Lower leg skin (tissue), 4 donors: Measurements from ENCODE around the gene NEDD8. TPM values are rescaled to one million over a fixed set of nuclear protein-coding genes. Genes with fewer than 3 reads are reported as not detected.

Experiments
- DNase-seq, 2 donors: peaks; one replicate each; pipeline ENCODE4 v3.0.0-alpha.2; 2019; ENCODE audit warnings: low spot score in 2 of 2
- H3K4me3 ChIP-seq: fragments of 200-600 bp; sonication (generic); 2 replicates; pipeline ENCODE4 v1.5.1; 2017; ENCODE audit warnings: mild to moderate bottlenecking, low read depth; ENCODE audit not compliant: poor library complexity, severe bottlenecking
- CTCF ChIP-seq, 3 donors: fragments of 450-650 bp; IDR thresholded peaks; one replicate each; pipeline ENCODE4 v1.5.1; 2016; ENCODE audit warnings: antibody characterized with exemption in 3 of 3, mild to moderate bottlenecking in 3 of 3, moderate library complexity in 2 of 3
- POLR2A ChIP-seq, 2 donors: fragments of 450-650 bp; IDR thresholded peaks; one replicate each; pipeline ENCODE4 v1.6.1; 2016 to 2017; ENCODE audit warnings: antibody characterized with exemption in 2 of 2, mild to moderate bottlenecking in 1 of 2, moderate library complexity in 1 of 2
- WGBS, 2 donors: methylation state at CpG; one replicate each; pipeline ENCODE4 v1.1.5; 2018; 5-methylcytosine and 5-hydroxymethylcytosine counted together
- intact Hi-C: fragments of 100-400 bp; cut with DNase I; formaldehyde crosslinking; loops from one replicate; pipeline ENCODE4 v1.15.0; 2023; ENCODE audit warnings: low total_unique reads
- total RNA-seq, 4 donors: library from RNA; depleted of rRNA; stranded (reverse); fragments of >200 nt; gene quantifications; one replicate each; pipeline ENCODE4 v1.1.0, GENCODE V29; 2016

NEDD8 gene
- total RNA-seq, 4 donors from 2014 or later, result 68.0 to 153 (median 107) TPM

- intact Hi-C loops, result no loop called here
- DNase-seq, result no peak
- no peak overlapping the region for H3K4me3 ChIP-seq
- WGBS, 2 donors, result 78 to 86% methylated on average over 15 to 16 of the region's 16 CpGs
- TF ChIP-seq POLR2A (IDR thresholded peaks at IDR 0.05), result no peak
- no peak for TF ChIP-seq CTCF (IDR thresholded peaks at IDR 0.05)
Observed at GRCh38 chr14:24260026-24260779, 28.0 kb upstream of the NEDD8 start.

DNA sequence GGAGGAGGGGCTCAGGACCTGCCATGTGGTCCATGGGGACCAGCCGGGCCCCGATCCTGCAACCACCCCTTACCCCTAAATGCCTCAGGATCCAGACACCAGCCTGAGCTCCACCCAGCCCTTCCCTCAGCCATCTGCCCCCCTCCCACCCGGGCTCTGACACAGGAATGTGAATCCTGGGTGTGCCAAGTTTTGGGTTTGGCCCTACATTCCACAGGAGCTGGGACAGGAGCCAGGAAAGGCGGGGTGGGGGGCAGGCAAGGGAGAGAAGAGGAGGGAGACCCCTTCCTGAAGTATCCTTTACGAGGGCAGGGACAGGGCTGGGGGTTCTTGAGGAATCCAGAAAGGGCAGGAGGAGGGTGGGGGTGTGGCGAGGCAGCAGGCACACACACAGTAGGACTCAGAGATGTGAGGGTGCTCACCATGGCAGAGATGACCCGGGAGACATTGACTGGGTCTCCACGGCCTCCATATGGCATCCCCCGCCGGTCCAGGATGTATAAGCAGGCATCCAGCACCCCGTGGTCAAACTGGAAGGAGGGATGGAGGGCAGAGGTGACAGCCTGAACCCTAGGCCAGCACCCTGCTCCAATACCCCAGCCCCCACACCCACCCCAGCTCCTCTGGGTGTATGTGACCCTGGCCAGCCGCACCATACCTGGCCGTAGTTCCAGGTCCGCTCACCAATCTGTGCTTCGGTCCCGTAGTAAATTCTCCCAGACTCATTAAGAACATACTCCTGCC is 27.3 kb upstream of the NEDD8 start:
- intact Hi-C loops, result no loop called here
- peak in 1 of 2 donors; percentile 83 for DNase-seq
- no peak overlapping the region for H3K4me3 ChIP-seq
- TF ChIP-seq POLR2A (IDR thresholded peaks at IDR 0.05), result no peak
- WGBS, 2 donors, result 61 to 62% methylated on average over 16 of the region's 16 CpGs

DNA sequence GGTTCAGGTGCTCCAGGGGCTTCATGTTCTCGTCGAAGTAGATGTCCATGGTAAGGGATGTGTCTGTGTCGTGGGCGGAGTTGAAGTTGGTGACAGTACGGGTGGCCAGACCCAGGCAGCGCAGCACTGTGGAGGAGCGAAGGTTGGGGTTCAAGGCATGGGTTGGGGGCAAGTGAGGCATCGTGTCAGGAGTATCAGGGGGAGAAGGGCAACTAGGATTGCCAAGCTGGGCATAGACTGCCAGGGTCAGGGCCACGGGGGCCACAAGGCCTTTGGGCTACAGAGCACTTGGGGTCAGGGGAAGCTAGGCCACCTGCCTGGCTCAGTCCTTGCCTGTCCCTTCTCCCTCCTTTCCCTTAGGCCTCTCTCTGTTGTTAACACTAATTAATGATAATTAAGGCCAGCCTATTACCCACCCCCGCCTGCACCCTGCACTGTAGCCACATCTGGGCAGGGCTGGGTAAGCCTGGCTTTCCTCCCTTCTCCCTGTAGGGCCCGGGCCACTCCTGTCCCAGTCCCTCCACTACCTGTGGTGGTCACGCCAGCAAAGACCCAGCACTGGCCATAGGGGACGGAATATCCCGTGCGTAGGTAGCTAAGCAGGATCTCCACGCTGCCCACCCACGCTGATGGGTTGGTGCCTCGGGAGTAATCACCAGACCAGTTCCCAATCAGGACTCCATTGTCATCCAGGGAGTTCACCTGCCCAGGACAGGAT is 26.5 kb upstream of the NEDD8 start:
- intact Hi-C loops, result no loop called here
- 59 to 64% methylated on average over 18 of the region's 18 CpGs for WGBS, 2 donors
- TF ChIP-seq POLR2A (IDR thresholded peaks at IDR 0.05) (no peak), CTCF (IDR thresholded peaks at IDR 0.05) (no peak)
- H3K4me3 ChIP-seq, result no peak overlapping the region
- DNase-seq, result no peak

DNA sequence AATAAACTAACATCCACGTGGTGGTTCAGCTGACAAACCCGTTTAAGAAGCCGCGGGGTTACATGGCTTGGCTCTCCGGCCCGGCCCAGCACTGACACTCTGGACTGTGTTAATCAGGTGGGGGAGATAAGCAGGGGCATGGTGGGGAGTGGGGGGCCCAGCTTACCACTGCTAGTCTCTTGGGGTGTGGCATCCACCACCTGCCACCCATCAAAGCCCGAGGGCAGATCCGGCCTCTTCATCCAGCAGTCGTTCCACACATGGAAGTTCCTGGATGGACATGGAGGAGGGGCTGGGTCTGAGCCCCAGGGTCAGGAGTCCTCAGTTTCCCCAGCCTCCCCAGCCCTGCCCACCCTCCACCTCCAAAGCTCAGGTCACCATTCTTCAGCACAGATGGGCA is 26.0 kb upstream of the NEDD8 start:
- intact Hi-C loops, result no loop called here
- 89 to 91% methylated on average over 8 of the region's 9 CpGs for WGBS, 2 donors
- no peak for TF ChIP-seq POLR2A (IDR thresholded peaks at IDR 0.05)
- no peak for DNase-seq
- no peak overlapping the region for H3K4me3 ChIP-seq

- no peak overlapping the region for H3K4me3 ChIP-seq
Observed at GRCh38 chr14:24256960-24257359, 24.8 kb upstream of the NEDD8 start.

More at GRCh38 chr14:24256960-24257359, 24.8 kb upstream of the NEDD8 start:
- intact Hi-C loops, result no loop called here
- WGBS, 2 donors, result 68 to 87% methylated on average over 4 of the region's 4 CpGs
- no peak for DNase-seq
- TF ChIP-seq POLR2A (IDR thresholded peaks at IDR 0.05), result no peak
- no peak for TF ChIP-seq CTCF (IDR thresholded peaks at IDR 0.05)
